PC-3 (cell line): ENCODE results near the gene RIPPLY3. TPM values are rescaled to one million over a fixed set of nuclear protein-coding genes. Genes with fewer than 3 reads are reported as not detected.

Experiments used
- ATAC-seq: fragments of 200-7000 bp; cut with Tn5 transposase; 2 replicates; pipeline ENCODE4 v1.9.1; 2020; ENCODE audit warnings: mild to moderate bottlenecking, moderate library complexity
- BruUV-seq: library from RNA; stranded (reverse); fragments of 400-500 nt; replicated peaks from 2 replicates; lab custom pipeline; 2021; lab: Mats Ljungman, UMichigan
- CTCF ChIA-PET: fragments of 300-600 bp; sonication (Branson Sonifier 250); formaldehyde crosslinking; loops from one replicate; lab custom pipeline; 2022; ENCODE audit warnings: antibody characterized with exemption; lab: Charles Lee
- POLR2A ChIA-PET: fragments of 300-600 bp; sonication (Branson Sonifier 250); formaldehyde crosslinking; loops from one replicate; lab custom pipeline; 2022; ENCODE audit warnings: antibody characterized with exemption; ENCODE audit not compliant: unreplicated experiment; lab: Charles Lee
- DNase-seq: peaks from one replicate; pipeline ENCODE4 v3.0.0-alpha.2; 2015
- H2AFZ ChIP-seq: fragments of 300-600 bp; sonication (generic); 2 replicates; pipeline ENCODE4 v1.6.0; 2016; ENCODE audit warnings: antibody characterized with exemption, low read length
- H3F3A ChIP-seq: fragments of 300-600 bp; sonication (generic); one replicate; pipeline ENCODE4 v1.6.0; 2017; ENCODE audit warnings: antibody characterized with exemption, low read length, control low read depth, mild to moderate bottlenecking; ENCODE audit not compliant: unreplicated experiment
- H3K27ac ChIP-seq: fragments of 300-600 bp; sonication (generic); 2 replicates; pipeline ENCODE4 v1.5.1; 2016; ENCODE audit warnings: mild to moderate bottlenecking, low read length
- H3K27me3 ChIP-seq: fragments of 300-600 bp; sonication (generic); 2 replicates; pipeline ENCODE4 v1.6.1; 2016; ENCODE audit warnings: low read length, mixed read lengths
- H3K36me3 ChIP-seq: fragments of 300-600 bp; sonication (generic); 2 replicates; pipeline ENCODE4 v1.6.1; 2016; ENCODE audit warnings: low read depth, mixed run types, low read length, mixed read lengths
- H3K4me1 ChIP-seq: fragments of 300-600 bp; sonication (generic); 2 replicates; pipeline ENCODE4 v1.5.1; 2016; ENCODE audit warnings: low read length; ENCODE audit not compliant: insufficient read depth
- H3K4me2 ChIP-seq: fragments of 300-600 bp; sonication (generic); 2 replicates; pipeline ENCODE4 v1.6.0; 2016; ENCODE audit warnings: low read length
- H3K4me3 ChIP-seq: fragments of 300-600 bp; sonication (generic); 2 replicates; pipeline ENCODE4 v1.5.1; 2016; ENCODE audit warnings: mild to moderate bottlenecking, low read length, mixed read lengths
- H3K79me2 ChIP-seq: fragments of 300-600 bp; sonication (generic); 2 replicates; pipeline ENCODE4 v1.6.1; 2017; ENCODE audit warnings: low read length, mixed read lengths
- H3K9ac ChIP-seq: fragments of 300-600 bp; sonication (generic); 2 replicates; pipeline ENCODE4 v1.6.0; 2016; ENCODE audit warnings: mild to moderate bottlenecking, low read length
- H3K9me2 ChIP-seq: fragments of 300-600 bp; sonication (generic); replicated peaks from 2 replicates; pipeline ENCODE4 v1.6.1; 2016; ENCODE audit warnings: mixed run types, low read length, mixed read lengths
- H3K9me3 ChIP-seq: fragments of 300-600 bp; sonication (generic); 2 replicates; pipeline ENCODE4 v1.6.1; 2016; ENCODE audit warnings: low read length, mixed read lengths
- H4K20me1 ChIP-seq: fragments of 300-600 bp; sonication (generic); 2 replicates; pipeline ENCODE4 v1.6.1; 2016; ENCODE audit warnings: low read length, mixed read lengths
- EZH2 ChIP-seq: fragments of 300-600 bp; sonication (generic); IDR thresholded peaks from one replicate; pipeline ENCODE4 v1.6.1; 2017; ENCODE audit warnings: antibody characterized with exemption, mild to moderate bottlenecking, low read length; ENCODE audit not compliant: unreplicated experiment
- EZH2phosphoT487 ChIP-seq: fragments of 300-600 bp; sonication (generic); IDR thresholded peaks from 2 replicates; pipeline ENCODE4 v1.6.1; 2018; ENCODE audit warnings: mild to moderate bottlenecking, antibody characterized with exemption, low read length, borderline replicate concordance
- intact Hi-C: fragments of 100-400 bp; cut with micrococcal nuclease; formaldehyde crosslinking; loops from 2 replicates; pipeline ENCODE4 v1.9.0; 2023
- total RNA-seq: library from RNA; depleted of rRNA; stranded (reverse); fragments of >200 nt; gene quantifications from 2 replicates; pipeline ENCODE4 v1.2.3, GENCODE V29; 2014
- TF ChIP-seq, protein P1 (sequence below): fragments of 300-600 bp; sonication (generic); conservative IDR thresholded peaks from 2 replicates; pipeline ENCODE4 v1.5.1; 2017; ENCODE audit warnings: antibody characterized with exemption, low read depth, mild to moderate bottlenecking, low read length

RIPPLY3 gene
- total RNA-seq, 1 experiment from 2014 or later, result 10.0 TPM

DNA sequence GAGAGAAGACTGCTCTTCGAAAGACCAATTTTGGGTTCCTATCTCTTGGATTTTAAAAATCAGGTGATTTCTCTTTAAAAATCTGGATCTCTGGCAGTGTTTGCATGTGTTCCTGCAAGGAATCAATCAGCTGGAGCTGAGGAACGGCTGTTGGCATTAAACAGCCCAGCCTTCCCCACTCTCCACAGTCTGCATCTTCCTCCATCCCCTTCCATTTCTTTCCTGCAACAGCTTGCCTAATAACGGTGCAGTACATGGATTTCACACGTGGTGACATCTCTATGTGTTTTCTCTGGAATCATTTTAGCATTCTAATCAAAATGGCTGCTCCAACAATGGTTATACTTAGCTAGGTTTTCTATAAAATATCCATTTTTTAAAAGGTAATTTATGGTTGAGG, 20.0 kb downstream of the RIPPLY3 start:
- ATAC-seq (no peak), DNase-seq (no peak)
- H3K9me2 ChIP-seq, result no peaks in the 10 kb centered on the region
- no peak overlapping the region for H3K27ac ChIP-seq
- intact Hi-C loops, result no loop called here
- BruUV-seq, result no TSS peak
- H2AFZ ChIP-seq, result peak overlapping the region; percentile 40
- H3K4me3 ChIP-seq, result no peak overlapping the region
- no peaks in the 10 kb centered on the region for H4K20me1 ChIP-seq
- POLR2A ChIA-PET, result no interaction called here
- no peaks in the 10 kb centered on the region for H3K36me3 ChIP-seq
- no peaks in the 10 kb centered on the region for H3K79me2 ChIP-seq
- no peaks in the 10 kb centered on the region for H3K27me3 ChIP-seq
- no peak overlapping the region for H3K4me2 ChIP-seq
- no peaks in the 10 kb centered on the region for H3K4me1 ChIP-seq
- no peaks in the 10 kb centered on the region for H3F3A ChIP-seq
- no peak overlapping the region for H3K9ac ChIP-seq
- no peaks in the 10 kb centered on the region for H3K9me3 ChIP-seq
- CTCF ChIA-PET, result interaction anchor here (0.6 to 1.3 kb wide), 3 partner anchors 16 to 50 kb away, joined by 3 to 9 read pairs (median 5); no protein-coding TSS in a partner anchor
- TF ChIP-seq, protein P1, sequence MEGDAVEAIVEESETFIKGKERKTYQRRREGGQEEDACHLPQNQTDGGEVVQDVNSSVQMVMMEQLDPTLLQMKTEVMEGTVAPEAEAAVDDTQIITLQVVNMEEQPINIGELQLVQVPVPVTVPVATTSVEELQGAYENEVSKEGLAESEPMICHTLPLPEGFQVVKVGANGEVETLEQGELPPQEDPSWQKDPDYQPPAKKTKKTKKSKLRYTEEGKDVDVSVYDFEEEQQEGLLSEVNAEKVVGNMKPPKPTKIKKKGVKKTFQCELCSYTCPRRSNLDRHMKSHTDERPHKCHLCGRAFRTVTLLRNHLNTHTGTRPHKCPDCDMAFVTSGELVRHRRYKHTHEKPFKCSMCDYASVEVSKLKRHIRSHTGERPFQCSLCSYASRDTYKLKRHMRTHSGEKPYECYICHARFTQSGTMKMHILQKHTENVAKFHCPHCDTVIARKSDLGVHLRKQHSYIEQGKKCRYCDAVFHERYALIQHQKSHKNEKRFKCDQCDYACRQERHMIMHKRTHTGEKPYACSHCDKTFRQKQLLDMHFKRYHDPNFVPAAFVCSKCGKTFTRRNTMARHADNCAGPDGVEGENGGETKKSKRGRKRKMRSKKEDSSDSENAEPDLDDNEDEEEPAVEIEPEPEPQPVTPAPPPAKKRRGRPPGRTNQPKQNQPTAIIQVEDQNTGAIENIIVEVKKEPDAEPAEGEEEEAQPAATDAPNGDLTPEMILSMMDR, result no peak
- TF ChIP-seq EZH2phosphoT487 (no peak), EZH2 (no peak)

DNA sequence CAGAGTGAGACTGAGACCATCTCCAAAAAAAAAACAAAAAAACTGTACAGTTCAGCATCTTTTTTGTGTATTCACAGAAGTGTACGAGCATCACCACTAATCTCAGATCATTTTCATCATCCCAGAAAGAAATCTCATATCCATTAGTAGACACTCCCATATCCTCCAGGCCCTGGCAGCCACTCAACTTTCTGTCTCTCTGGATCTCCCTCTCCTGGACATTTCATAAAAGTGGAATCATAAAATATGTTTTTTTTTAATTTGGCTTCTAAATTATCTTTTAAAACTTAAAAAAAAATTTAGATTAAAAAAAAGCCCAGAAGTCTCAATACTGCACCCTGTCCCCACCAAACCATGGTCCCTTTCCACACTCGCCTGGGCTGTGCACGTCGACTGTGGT, 22.1 kb downstream of the RIPPLY3 start:
- no peaks in the 10 kb centered on the region for H3K27me3 ChIP-seq
- H3K27ac ChIP-seq, result no peak overlapping the region
- H3K9me2 ChIP-seq, result no peaks in the 10 kb centered on the region
- intact Hi-C loops, result no loop called here
- H4K20me1 ChIP-seq, result no peaks in the 10 kb centered on the region
- TF ChIP-seq, protein P1, result peak; percentile 29; the same call in 1 of the 2 replicates
- no peak for TF ChIP-seq EZH2
- TF ChIP-seq EZH2phosphoT487, result no peak
- DNase-seq (peak; percentile 45), ATAC-seq (peak; percentile 23; the same call in 1 of the 2 replicates)
- no peaks in the 10 kb centered on the region for H3K79me2 ChIP-seq
- POLR2A ChIA-PET, result no interaction called here
- no peak overlapping the region for H3K9ac ChIP-seq
- H3K9me3 ChIP-seq, result no peaks in the 10 kb centered on the region
- H3K36me3 ChIP-seq, result no peaks in the 10 kb centered on the region
- no peak overlapping the region for H2AFZ ChIP-seq
- H3K4me3 ChIP-seq, result no peak overlapping the region
- no peaks in the 10 kb centered on the region for H3F3A ChIP-seq
- no TSS peak for BruUV-seq
- CTCF ChIA-PET, result no interaction called here
- H3K4me2 ChIP-seq, result no peak overlapping the region
- peaks cover 11% of the 10 kb centered on the region for H3K4me1 ChIP-seq

DNA sequence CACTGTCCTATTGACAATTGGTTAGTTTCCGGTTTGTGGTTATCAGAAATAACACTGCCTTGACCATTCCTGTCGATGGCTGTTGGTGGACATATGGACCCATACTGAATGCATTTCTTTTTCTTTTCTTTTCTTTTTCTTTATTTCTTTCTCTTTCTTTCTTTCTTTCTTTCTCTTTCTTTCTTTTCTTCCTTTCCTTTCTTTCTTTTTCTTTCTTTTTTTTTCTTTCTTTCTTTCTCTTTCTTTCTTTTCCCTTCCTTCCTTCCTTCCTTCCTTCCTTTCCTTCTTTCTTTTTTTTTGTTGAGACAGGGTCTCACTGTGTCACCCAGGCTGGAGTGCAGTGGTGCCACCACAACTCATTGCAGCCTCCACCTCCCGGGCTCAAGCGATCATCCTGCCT, 24.4 kb downstream of the RIPPLY3 start:
- DNase-seq, result no peak
- intact Hi-C loops, result no loop called here
- ChIA-PET CTCF (no interaction called here), POLR2A (no interaction called here)
- no peak overlapping the region for H3K4me2 ChIP-seq
- no peak for ATAC-seq
- no peak overlapping the region for H3K4me3 ChIP-seq
- no peaks in the 10 kb centered on the region for H4K20me1 ChIP-seq
- no peaks in the 10 kb centered on the region for H3K27me3 ChIP-seq
- no peak overlapping the region for H2AFZ ChIP-seq
- no TSS peak for BruUV-seq
- no peaks in the 10 kb centered on the region for H3K79me2 ChIP-seq
- no peak overlapping the region for H3K27ac ChIP-seq
- H3F3A ChIP-seq, result no peaks in the 10 kb centered on the region
- peaks cover 11% of the 10 kb centered on the region for H3K4me1 ChIP-seq
- no peaks in the 10 kb centered on the region for H3K9me3 ChIP-seq
- H3K9ac ChIP-seq, result no peak overlapping the region
- no peaks in the 10 kb centered on the region for H3K36me3 ChIP-seq
- no peaks in the 10 kb centered on the region for H3K9me2 ChIP-seq
- TF ChIP-seq, protein P1, result no peak
- no peak for TF ChIP-seq EZH2
- no peak for TF ChIP-seq EZH2phosphoT487
